HG02610 (cell line): ENCODE measurements around the gene REN.

ENCODE experiments used
- ATAC-seq: cut with Tn5 transposase; IDR thresholded peaks from one replicate; pipeline ENCODE4 v1.9.1; 2021; ENCODE audit warnings: mild to moderate bottlenecking, moderate library complexity; ENCODE audit not compliant: unreplicated experiment

The REN gene

GRCh38 chr1:204136814-204137213 is 29.3 kb downstream of the REN start:
- no peak for ATAC-seq

DNA sequence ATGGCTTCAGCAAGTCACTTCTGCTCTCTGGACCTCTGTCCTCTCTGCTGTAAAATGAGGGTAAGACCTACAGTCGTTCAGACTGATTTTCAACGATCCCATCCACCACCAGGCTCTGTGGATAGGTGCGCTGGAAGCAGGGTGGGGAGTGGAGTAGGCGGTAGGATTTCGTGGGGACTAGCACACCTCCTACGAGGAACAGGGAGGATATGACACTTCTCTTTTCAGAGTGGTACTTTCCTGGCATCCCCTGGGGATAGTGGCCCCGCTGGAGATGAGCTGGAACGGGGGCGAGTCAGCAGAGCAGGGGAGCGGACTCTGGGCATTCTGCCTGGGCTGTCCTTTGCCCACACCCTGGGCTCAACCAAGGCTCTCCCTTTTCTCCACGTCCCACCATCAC is 32.0 kb downstream of the REN start:
- ATAC-seq: no peak

DNA sequence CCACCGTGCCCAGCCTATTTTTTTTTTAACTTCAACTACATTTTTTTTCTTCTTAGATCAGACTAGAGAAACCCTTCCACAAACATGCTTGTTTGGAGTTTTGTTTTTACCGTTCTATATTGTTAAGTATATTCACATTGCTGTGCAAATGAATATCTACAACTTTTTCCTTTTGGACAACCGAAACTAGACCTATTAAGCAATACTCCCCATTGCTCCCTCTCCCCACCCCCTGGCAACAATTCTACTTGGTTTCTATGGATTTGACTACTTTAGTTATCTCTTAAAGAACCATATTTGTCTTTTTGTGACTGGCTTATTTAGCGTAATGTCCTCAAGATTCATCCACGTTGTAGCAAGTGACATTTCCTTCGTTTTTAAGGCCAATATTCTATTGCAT is 33.4 kb downstream of the REN start:
- no peak for ATAC-seq

- ATAC-seq: no peak
Observed at GRCh38 chr1:204131978-204132377, 34.2 kb downstream of the REN start.

- ATAC-seq: no peak
Observed at GRCh38 chr1:204130981-204131892, 34.9 kb downstream of the REN start.

DNA sequence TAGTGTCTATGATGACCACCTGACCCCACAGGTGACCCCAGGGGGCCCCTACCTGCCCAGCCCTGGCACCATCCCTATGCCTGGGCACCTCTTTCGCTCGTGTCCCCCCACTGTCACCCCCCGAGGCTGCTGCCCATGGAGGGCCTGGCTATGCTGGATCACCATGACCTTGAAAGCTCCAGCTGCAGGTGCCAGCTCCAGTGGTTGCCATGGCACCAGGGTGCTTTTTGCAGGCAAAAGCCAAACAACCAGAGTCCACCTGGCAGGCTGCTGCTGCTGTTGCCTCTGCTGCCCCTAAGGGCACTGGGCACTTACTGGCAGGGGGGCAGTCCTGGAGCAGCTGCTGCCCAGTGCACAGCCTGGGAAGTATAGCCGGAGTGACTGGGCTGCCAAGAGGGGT is 36.0 kb downstream of the REN start:
- no peak for ATAC-seq

GRCh38 chr1:204128964-204129896 is 36.9 kb downstream of the REN start:
- no peak for ATAC-seq

DNA sequence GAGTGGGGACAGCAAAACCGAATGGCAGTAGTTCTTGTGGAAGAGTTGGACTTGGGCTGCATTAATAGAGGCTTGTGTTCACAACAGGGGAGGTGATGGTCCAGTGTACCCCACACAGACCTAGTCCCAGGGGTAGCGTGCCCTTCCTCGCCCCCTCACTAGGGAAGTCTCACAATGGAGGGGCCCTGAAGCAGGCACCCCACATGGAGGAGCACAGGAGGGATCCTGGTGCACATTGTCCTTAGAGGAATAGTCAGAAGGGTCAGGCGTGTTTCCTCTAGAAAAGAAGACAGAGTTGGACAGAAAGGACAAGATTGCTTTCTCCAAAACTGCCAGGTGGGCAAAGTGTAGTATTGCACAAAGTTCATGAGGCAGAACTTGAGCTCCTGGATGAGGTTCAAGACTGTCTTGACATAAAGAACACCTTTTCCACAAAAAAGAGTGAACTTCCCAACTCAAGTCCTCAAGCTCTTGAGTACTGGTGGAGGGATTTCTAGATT is 37.6 kb downstream of the REN start:
- ATAC-seq: no peak

DNA sequence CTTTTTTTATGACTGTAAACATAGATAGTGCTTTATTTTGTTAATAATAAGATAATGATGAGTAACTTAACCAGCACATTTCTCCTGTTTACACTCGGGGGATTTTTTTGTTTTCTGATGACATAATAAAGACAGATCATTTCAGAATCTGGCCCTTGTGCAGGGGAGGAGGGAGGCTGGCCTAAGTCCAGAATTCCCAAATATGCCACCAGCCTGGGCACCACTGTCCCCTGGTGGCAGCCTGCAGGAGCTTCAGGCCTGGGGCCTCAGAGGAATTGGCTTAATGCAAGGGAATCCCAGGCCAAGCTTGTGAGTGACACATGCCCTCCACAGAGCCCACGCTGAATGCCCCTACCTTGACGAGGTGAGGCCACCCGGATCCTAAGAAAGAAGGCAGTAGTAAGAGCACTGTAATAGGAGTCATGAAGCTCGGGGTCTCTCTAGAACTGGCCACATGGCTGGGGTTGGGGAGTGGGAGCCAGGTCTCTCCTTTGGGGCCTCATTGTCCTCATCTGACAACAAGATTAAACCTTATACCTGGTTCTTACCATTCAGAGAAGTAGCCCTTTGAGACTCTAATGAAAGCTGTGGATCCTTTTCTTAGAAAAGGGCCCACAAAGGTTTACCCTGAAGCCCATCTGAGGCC is 38.4 kb downstream of the REN start:
- ATAC-seq: no peak

GRCh38 chr1:204126956-204127355 is 39.2 kb downstream of the REN start:
- no peak for ATAC-seq

- no peak for ATAC-seq
Observed at GRCh38 chr1:204126386-204126785, 39.8 kb downstream of the REN start.

- ATAC-seq: no peak
Observed at GRCh38 chr1:204125759-204126351, 40.3 kb downstream of the REN start.

GRCh38 chr1:204124639-204125038 is 41.5 kb downstream of the REN start:
- ATAC-seq: no peak

DNA sequence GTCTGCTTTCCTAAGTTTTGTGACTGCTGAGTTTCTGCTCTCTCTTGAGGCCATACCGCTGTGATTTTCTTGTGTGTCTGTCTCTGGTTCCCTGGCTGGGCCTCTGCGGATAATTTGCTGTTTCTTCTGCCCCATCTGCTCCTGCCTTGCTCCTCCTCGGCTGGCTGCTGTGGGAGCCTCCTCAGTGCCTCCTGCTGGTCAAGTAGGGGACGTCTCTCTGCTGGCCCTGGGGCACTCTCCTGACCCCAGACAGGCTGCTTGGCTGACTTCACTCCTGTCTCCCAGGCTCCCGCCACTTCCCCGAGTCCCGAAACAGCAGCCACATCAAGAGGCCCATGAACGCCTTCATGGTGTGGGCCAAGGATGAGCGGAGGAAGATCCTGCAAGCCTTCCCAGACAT is 42.8 kb downstream of the REN start:
- ATAC-seq: no peak

DNA sequence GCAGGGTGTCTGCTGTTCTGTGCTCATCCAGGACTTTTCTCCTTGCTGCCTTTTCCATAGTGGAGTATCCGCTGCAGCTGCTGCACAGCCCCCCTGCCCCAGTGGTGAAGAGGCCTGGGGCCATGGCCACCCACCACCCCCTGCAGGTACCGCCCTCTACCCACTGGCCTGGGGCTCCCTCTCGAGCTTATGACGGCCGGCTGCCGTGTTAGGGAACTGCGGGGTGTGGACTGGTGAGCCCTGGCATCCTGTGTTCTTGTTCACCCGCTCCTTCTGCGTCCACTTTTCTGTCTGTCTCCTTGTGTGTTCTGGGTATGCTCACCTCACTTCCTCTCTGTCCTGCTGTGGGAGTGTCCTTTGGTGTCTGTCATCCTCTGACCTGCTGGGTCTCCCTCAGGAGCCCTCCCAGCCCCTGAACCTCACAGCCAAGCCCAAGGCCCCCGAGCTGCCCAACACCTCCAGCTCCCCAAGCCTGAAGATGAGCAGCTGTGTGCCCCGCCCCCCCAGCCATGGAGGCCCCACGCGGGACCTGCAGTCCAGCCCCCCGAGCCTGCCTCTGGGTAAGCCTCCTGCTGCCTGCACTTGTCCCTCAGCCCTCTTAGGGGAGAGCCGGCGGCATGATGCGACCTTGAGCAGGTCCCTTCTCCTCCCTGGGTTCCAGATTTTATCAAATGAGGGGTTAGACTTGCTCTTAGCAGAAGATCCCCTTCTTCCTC is 44.1 kb downstream of the REN start:
- no peak for ATAC-seq

GRCh38 chr1:204116539-204116938 is 49.6 kb downstream of the REN start:
- ATAC-seq: no peak

DNA sequence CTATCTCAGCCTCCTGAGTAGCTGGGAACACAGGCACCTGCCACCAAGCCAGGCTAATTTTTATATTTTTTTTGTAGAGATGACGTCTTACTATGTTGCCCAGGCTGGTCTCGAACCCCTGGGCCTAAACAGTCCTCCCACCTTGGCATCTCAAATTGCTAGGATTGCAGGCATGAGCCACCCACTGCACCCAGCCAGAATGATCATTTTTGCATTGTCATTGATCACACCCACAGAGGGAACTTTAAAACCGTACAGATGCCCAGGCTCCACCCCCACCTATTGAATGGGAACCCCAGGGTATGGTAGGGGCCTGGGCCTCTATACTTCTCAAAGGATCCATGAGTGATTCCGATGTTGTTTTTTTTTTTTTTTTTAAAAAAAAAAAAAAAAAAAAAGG is 51.0 kb downstream of the REN start:
- no peak for ATAC-seq

DNA sequence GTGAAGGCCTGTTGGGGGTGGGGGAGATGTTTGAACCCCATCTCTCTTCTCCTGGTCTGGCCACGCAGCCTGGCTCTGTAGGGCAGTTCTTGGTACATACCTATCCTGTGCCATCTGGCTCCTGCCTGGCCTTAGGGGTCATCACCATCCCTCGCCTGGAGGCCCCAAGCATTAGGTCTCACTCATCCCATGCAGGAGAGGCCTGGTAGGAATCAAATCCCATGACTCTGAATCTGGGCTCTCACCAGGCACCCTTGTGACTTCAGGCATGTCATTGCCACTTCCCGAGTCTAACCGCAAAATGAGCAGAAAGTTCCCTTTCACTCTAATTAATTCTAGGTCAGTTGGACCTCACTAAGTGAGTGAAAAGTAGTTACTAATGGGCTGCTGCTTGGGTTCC is 51.5 kb downstream of the REN start:
- no peak for ATAC-seq

DNA sequence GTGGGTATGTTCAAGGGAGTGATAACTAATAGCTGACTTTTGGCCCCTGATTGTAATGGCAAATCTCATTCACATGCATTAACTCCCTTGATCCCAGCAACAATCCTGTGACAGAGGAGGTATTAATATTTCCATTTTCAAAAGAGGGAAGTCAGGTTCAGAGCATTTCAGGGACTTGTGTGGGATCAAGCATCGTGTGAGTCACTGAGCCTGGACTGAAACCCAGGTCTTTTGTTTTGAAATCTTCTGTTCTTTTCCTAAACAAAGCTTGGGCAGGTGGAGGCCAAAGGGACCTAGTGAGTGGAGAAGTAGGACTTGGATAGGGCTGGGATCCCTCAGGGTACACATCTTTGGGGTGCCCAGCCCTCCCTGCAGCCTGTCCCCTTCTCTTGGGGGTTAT is 52.2 kb downstream of the REN start:
- ATAC-seq: no peak
